Body of pancreas (tissue), 4 donors: ENCODE measurements around the gene ZFP57. TPM values are rescaled to one million over a fixed set of nuclear protein-coding genes. Genes with fewer than 3 reads are reported as not detected.

Experiments
- ATAC-seq: fragments of 150-250 bp; one replicate; pipeline ENCODE4 v1.9.1; 2016
- DNase-seq, 4 donors: peaks; one replicate each; pipeline ENCODE4 v3.0.0-alpha.2; 2019
- H3K27ac ChIP-seq, 4 donors: fragments of 200-600 bp; sonication (generic); 1 replicate in 3 of 4; 2 replicates in 1 of 4; pipeline versions ENCODE4 v1.5.1 to v1.6.1; 2016 to 2019; ENCODE audit warnings: mild to moderate bottlenecking in 1 of 4, mixed read lengths in 1 of 4, moderate library complexity in 1 of 4
- H3K27me3 ChIP-seq, 2 donors: fragments of 200-600 bp; sonication (generic); one replicate each; pipeline ENCODE4 v1.6.0; 2016; ENCODE audit warnings: mild to moderate bottlenecking in 1 of 2
- H3K36me3 ChIP-seq, 2 donors: fragments of 200-600 bp; sonication (generic); replicated peaks in 1 of 2; 2 replicates each; pipeline ENCODE4 v1.5.1; 2016; ENCODE audit warnings: low read depth in 2 of 2; ENCODE audit not compliant: insufficient read depth in 1 of 2
- H3K4me1 ChIP-seq: fragments of 200-600 bp; sonication (generic); one replicate; pipeline ENCODE4 v1.6.0; 2016
- H3K4me3 ChIP-seq, 2 donors: fragments of 200-600 bp; sonication (generic); 1 replicate in 1 of 2; 2 replicates in 1 of 2; pipeline ENCODE4 v1.5.1; 2016 to 2019
- H3K9me3 ChIP-seq, 3 donors: fragments of 200-600 bp; sonication (generic); 1 replicate in 2 of 3; 2 replicates in 1 of 3; pipeline ENCODE4 v1.5.1; 2016
- CTCF ChIP-seq, 7 experiments: fragments of 450-650 bp in 4 of 7; fragments of 200-600 bp in 3 of 7; sonication (generic) in 3 of 7; IDR thresholded peaks; one replicate each; pipeline ENCODE4 v1.5.1; 2016 to 2019; ENCODE audit warnings: antibody characterized with exemption in 7 of 7
- POLR2A ChIP-seq, 3 donors: fragments of 450-650 bp; IDR thresholded peaks; one replicate each; pipeline ENCODE4 v1.6.1; 2016; ENCODE audit warnings: antibody characterized with exemption in 3 of 3, mild to moderate bottlenecking in 2 of 3
- WGBS, 2 donors: methylation state at CpG; one replicate each; pipeline ENCODE4 v1.1.5; 2017; 5-methylcytosine and 5-hydroxymethylcytosine counted together
- intact Hi-C: fragments of 100-400 bp; cut with DNase I; formaldehyde crosslinking; loops from one replicate; pipeline ENCODE4 v1.15.1; 2023
- total RNA-seq, 2 donors: library from RNA; depleted of rRNA; stranded (reverse); fragments of >200 nt; gene quantifications; one replicate each; pipeline ENCODE4 v1.1.0, GENCODE V29; 2016

The ZFP57 gene
- total RNA-seq, 2 donors from 2014 or later, result not detected

GRCh38 chr6:29724937-29725869 lies 44.3 kb upstream of the ZFP57 start:
- no peak for DNase-seq
- peaks cover 0 to 5% of the 10 kb centered on the region in 2 donors for H3K36me3 ChIP-seq
- peaks cover 5% of the 10 kb centered on the region for H3K4me1 ChIP-seq
- TF ChIP-seq POLR2A (IDR thresholded peaks at IDR 0.05) (no peak), CTCF (IDR thresholded peaks at IDR 0.05) (no peak)
- WGBS, 2 donors, result 68 to 83% methylated on average over 6 to 11 of the region's 11 CpGs
- ATAC-seq, result no peak
- H3K27me3 ChIP-seq, result no peaks in the 10 kb centered on the region
- H3K9me3 ChIP-seq, result no peaks in the 10 kb centered on the region
- no peak overlapping the region for H3K27ac ChIP-seq
- intact Hi-C loops, result no loop called here
- H3K4me3 ChIP-seq, result no peak overlapping the region

GRCh38 chr6:29723666-29724588 lies 43.0 kb upstream of the ZFP57 start:
- Histone ChIP-seq H3K9me3 (no peaks in the 10 kb centered on the region), H3K36me3 (peaks cover 0 to 5% of the 10 kb centered on the region in 2 donors), H3K27ac (peak overlapping the region in 3 of 4 donors; percentile 27 to 82 (median 64)), H3K27me3 (no peaks in the 10 kb centered on the region), H3K4me1 (peaks cover 5% of the 10 kb centered on the region), H3K4me3 (peak overlapping the region; percentile 70 to 93)
- ATAC-seq (peak; percentile 41), DNase-seq (peak; percentile 30 to 41 (median 39))
- 10 to 20% methylated on average over 12 to 62 of the region's 76 CpGs for WGBS, 2 donors
- intact Hi-C loops, result no loop called here
- TF ChIP-seq POLR2A (IDR thresholded peaks at IDR 0.05) (no peak), CTCF (IDR thresholded peaks at IDR 0.05) (no peak)

- no peaks in the 10 kb centered on the region for H3K27me3 ChIP-seq
- H3K27ac ChIP-seq, result peak within 1 kb of the TSS in 3 of 4 donors; percentile 27 to 82 (median 64)
- H3K9me3 ChIP-seq, result no peaks in the 10 kb centered on the region
- peaks cover 5% of the 10 kb centered on the region for H3K4me1 ChIP-seq
- peak within 1 kb of the TSS; percentile 70 to 93 for H3K4me3 ChIP-seq
- WGBS, 2 donors, result 1% methylated on average over 14 to 26 of the region's 26 CpGs
- DNase-seq, result peak; percentile 80 to 91 (median 83)
- peaks cover 0 to 5% of the 10 kb centered on the region in 2 donors for H3K36me3 ChIP-seq
- peak; percentile 98 for ATAC-seq
- TF ChIP-seq CTCF (IDR thresholded peaks at IDR 0.05), result no peak
- TF ChIP-seq POLR2A (IDR thresholded peaks at IDR 0.05), result peak in 2 of 3 donors; percentile 66 to 76
- intact Hi-C loops, result no loop called here
These were observed 42.3 kb upstream of the ZFP57 start, which contains the start of gene HLA-F for GRCh38 chr6:29723262-29723665. TSS of gene HLA-F (plus strand) at chr6:29723434. CDS start at chr6:29723464, 30 bp downstream.

- no peak for ATAC-seq
- Histone ChIP-seq H3K4me3 (no peak overlapping the region), H3K27ac (no peak overlapping the region), H3K4me1 (peaks cover 5% of the 10 kb centered on the region), H3K9me3 (no peaks in the 10 kb centered on the region), H3K36me3 (no peaks in the 10 kb centered on the region), H3K27me3 (no peaks in the 10 kb centered on the region)
- DNase-seq, result no peak
- intact Hi-C loops, result no loop called here
- 17 to 18% methylated on average over 2 of the region's 2 CpGs for WGBS, 2 donors
- TF ChIP-seq POLR2A (IDR thresholded peaks at IDR 0.05) (no peak), CTCF (IDR thresholded peaks at IDR 0.05) (no peak)
These were observed 39.9 kb upstream of the ZFP57 start for GRCh38 chr6:29720863-29721262.
